ENCODE data around the gene ANKRD39.

DNA sequence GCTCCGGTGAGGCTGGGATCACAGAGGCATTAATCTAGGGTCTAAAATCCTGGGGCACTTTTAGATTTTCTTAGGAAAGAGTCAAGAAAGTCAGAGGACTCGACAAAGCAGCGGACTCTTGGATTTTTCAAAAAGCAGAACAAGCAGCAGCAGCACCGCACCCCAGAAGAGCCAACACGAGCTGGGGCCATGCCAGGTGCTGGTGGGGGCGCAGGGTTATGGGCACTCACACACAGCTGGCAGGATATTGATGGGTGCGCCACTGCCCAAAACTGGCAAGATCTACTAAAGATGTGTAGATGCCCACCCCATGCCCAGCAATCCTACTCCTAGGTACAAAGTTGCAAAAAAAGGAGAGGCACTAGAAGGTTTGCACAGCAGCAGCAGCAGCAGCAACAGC lies 46.0 kb upstream of the ANKRD39 start:
- TF ChIP-seq, protein P1, sequence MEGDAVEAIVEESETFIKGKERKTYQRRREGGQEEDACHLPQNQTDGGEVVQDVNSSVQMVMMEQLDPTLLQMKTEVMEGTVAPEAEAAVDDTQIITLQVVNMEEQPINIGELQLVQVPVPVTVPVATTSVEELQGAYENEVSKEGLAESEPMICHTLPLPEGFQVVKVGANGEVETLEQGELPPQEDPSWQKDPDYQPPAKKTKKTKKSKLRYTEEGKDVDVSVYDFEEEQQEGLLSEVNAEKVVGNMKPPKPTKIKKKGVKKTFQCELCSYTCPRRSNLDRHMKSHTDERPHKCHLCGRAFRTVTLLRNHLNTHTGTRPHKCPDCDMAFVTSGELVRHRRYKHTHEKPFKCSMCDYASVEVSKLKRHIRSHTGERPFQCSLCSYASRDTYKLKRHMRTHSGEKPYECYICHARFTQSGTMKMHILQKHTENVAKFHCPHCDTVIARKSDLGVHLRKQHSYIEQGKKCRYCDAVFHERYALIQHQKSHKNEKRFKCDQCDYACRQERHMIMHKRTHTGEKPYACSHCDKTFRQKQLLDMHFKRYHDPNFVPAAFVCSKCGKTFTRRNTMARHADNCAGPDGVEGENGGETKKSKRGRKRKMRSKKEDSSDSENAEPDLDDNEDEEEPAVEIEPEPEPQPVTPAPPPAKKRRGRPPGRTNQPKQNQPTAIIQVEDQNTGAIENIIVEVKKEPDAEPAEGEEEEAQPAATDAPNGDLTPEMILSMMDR (conservative IDR thresholded peaks at IDR 0.05 in 1 of 2, IDR thresholded peaks at IDR 0.05 in 1 of 2; ENCODE audit: low read depth in 1 of 2, low read length in 2 of 2): no peak
- no peak for TF ChIP-seq EZH2 (IDR thresholded peaks at IDR 0.05; ENCODE audit: low read length, missing control alignments)

Measured in fibroblast of lung (primary cell).